SK-N-SH (cell line): Measurements from ENCODE around the gene LEKR1. TPM values are rescaled to one million over a fixed set of nuclear protein-coding genes. Genes with fewer than 3 reads are reported as not detected.

Source experiments
- CTCF ChIA-PET: fragments of 300-600, 350-600 bp; formaldehyde crosslinking; extraction: SDS; loops from one replicate; lab custom pipeline; 2021; lab: Yijun Ruan, JAX
- POLR2A ChIA-PET: fragments of 350-600 bp; sonication (Branson Sonifier 250); formaldehyde crosslinking; extraction: SDS; loops from one replicate; lab custom pipeline; 2020; ENCODE audit warnings: antibody characterized with exemption, inconsistent platforms; lab: Yijun Ruan, JAX
- DNase-seq: peaks from one replicate; pipeline ENCODE4 v3.0.0; 2012
- H2AFZ ChIP-seq: fragments of 200-600 bp; sonication (generic); 2 replicates; pipeline ENCODE4 v1.8.1; 2016; ENCODE audit warnings: antibody characterized with exemption, mild to moderate bottlenecking, low read depth
- H3F3A ChIP-seq: fragments of 200-600 bp; sonication (generic); replicated peaks from 2 replicates; pipeline ENCODE3; 2016; ENCODE audit warnings: antibody characterized with exemption, mild to moderate bottlenecking; ENCODE audit not compliant: insufficient read depth
- H3K27ac ChIP-seq, 2 experiments: fragments of 200-500 bp in 1 of 2; fragments of 200-600 bp in 1 of 2; sonication (Bioruptor generic) in 1 of 2; sonication (generic), shearing (Covaris generic) in 1 of 2; 2 replicates each; pipeline versions ENCODE4 v1.5.1 to v1.6.1; 2014 to 2016; ENCODE audit warnings: low read depth in 2 of 2, inconsistent platforms in 1 of 2, low read length in 1 of 2, mild to moderate bottlenecking in 1 of 2, mixed read lengths in 1 of 2
- H3K27me3 ChIP-seq: fragments of 200-600 bp; sonication (generic), shearing (Covaris generic); 2 replicates; pipeline ENCODE4 v1.6.1; 2016; ENCODE audit warnings: mixed run types; ENCODE audit not compliant: insufficient read depth
- H3K36me3 ChIP-seq, 2 experiments: fragments of 200-500 bp in 1 of 2; fragments of 200-600 bp in 1 of 2; sonication (Bioruptor generic) in 1 of 2; sonication (generic) in 1 of 2; replicated peaks in 1 of 2; 2 replicates each; pipeline versions ENCODE3 to v1.5.1; 2014 to 2016; ENCODE audit warnings: low read length in 1 of 2, mild to moderate bottlenecking in 1 of 2; ENCODE audit not compliant: insufficient read depth in 2 of 2, control insufficient read depth in 1 of 2
- H3K4me1 ChIP-seq, 2 experiments: fragments of 200-500 bp in 1 of 2; fragments of 200-600 bp in 1 of 2; sonication (Bioruptor generic) in 1 of 2; sonication (generic), shearing (Covaris generic) in 1 of 2; 2 replicates each; pipeline versions ENCODE4 v1.5.1 to v1.6.1; 2014 to 2016; ENCODE audit warnings: low read depth in 1 of 2, low read length in 1 of 2, mixed run types in 1 of 2; ENCODE audit not compliant: insufficient read depth in 2 of 2, control insufficient read depth in 1 of 2
- H3K4me2 ChIP-seq: fragments of 200-600 bp; sonication (generic), shearing (Covaris generic); 2 replicates; pipeline ENCODE4 v1.6.1; 2017; ENCODE audit warnings: mixed run types
- H3K4me3 ChIP-seq, 2 experiments: fragments of 200-500 bp in 1 of 2; fragments of 200-600 bp in 1 of 2; sonication (Bioruptor generic) in 1 of 2; sonication (generic), shearing (Covaris generic) in 1 of 2; 2 replicates each; pipeline versions ENCODE4 v1.5.1 to v1.8.1; 2014 to 2016; ENCODE audit warnings: low read depth in 2 of 2, inconsistent platforms in 1 of 2, low read length in 1 of 2, mild to moderate bottlenecking in 1 of 2, mixed read lengths in 1 of 2, moderate library complexity in 1 of 2
- H3K79me2 ChIP-seq: fragments of 200-600 bp; sonication (generic); 2 replicates; pipeline ENCODE4 v1.8.1; 2017; ENCODE audit warnings: mild to moderate bottlenecking; ENCODE audit not compliant: insufficient read depth
- H3K9ac ChIP-seq: fragments of 200-600 bp; sonication (generic); 2 replicates; pipeline ENCODE4 v1.6.1; 2017; ENCODE audit warnings: mixed run types
- H3K9me2 ChIP-seq: fragments of 200-600 bp; sonication (generic); 2 replicates; pipeline ENCODE4 v1.6.1; 2017; ENCODE audit warnings: mixed run types
- H3K9me3 ChIP-seq: fragments of 200-600 bp; sonication (generic); 2 replicates; pipeline ENCODE4 v1.6.1; 2017; ENCODE audit warnings: mixed run types, mild to moderate bottlenecking, moderate library complexity
- H4K20me1 ChIP-seq: fragments of 200-600 bp; sonication (generic); 2 replicates; pipeline ENCODE4 v1.6.1; 2017; ENCODE audit warnings: mild to moderate bottlenecking, mixed run types; ENCODE audit not compliant: insufficient read depth
- CHD2 ChIP-seq: fragments of 150-350 bp; IDR thresholded peaks from 2 replicates; pipeline ENCODE4 v1.6.1; 2018; ENCODE audit warnings: low read length; ENCODE audit not compliant: partially characterized antibody
- CTCF ChIP-seq: fragments of 200-600 bp; sonication (generic); IDR thresholded peaks from 2 replicates; pipeline ENCODE4 v1.6.1; 2017; ENCODE audit warnings: antibody characterized with exemption, mild to moderate bottlenecking, moderate library complexity
- ELF1 ChIP-seq: IDR thresholded peaks from 2 replicates; pipeline ENCODE4 v1.4.0; 2012
- FOSL2 ChIP-seq: IDR thresholded peaks from 2 replicates; pipeline ENCODE4 v1.4.0; 2012; ENCODE audit warnings: low read depth, mild to moderate bottlenecking, moderate library complexity, borderline replicate concordance
- FOXJ3 ChIP-seq: sonication (generic); formaldehyde crosslinking; IDR thresholded peaks from 2 replicates; pipeline ENCODE4 v1.5.1; 2020; ENCODE audit warnings: mild to moderate bottlenecking, missing genetic modification reagents
- GABPA ChIP-seq: IDR thresholded peaks from 2 replicates; pipeline ENCODE4 v1.4.0; 2012; ENCODE audit warnings: low read depth, mild to moderate bottlenecking
- GATA2 ChIP-seq: sonication (generic); formaldehyde crosslinking; IDR thresholded peaks from 2 replicates; pipeline ENCODE4 v1.5.0; 2020; ENCODE audit warnings: mild to moderate bottlenecking, missing genetic modification reagents
- JUND ChIP-seq: IDR thresholded peaks from 2 replicates; pipeline ENCODE4 v1.4.0; 2012
- NFIC ChIP-seq: IDR thresholded peaks from 2 replicates; pipeline ENCODE4 v1.4.0; 2012; ENCODE audit warnings: borderline replicate concordance
- NRF1 ChIP-seq: IDR thresholded peaks from 2 replicates; pipeline ENCODE4 v1.6.1; 2012; ENCODE audit warnings: low read depth, mild to moderate bottlenecking, low read length
- PBX3 ChIP-seq: IDR thresholded peaks from 2 replicates; pipeline ENCODE4; 2012
- POLR2AphosphoS5 ChIP-seq: IDR thresholded peaks from 2 replicates; pipeline ENCODE4 v1.6.1; 2012; ENCODE audit warnings: low read depth, low read length
- RAD21 ChIP-seq: IDR thresholded peaks from 2 replicates; pipeline ENCODE4 v1.6.1; 2012; ENCODE audit warnings: mild to moderate bottlenecking, low read length
- RFX5 ChIP-seq: IDR thresholded peaks from 2 replicates; pipeline ENCODE4 v1.6.1; 2012; ENCODE audit warnings: mild to moderate bottlenecking, improper control_type of control experiment, low read length
- RXRA ChIP-seq: IDR thresholded peaks from 2 replicates; pipeline ENCODE4 v1.4.0; 2012; ENCODE audit warnings: low read depth, mild to moderate bottlenecking, borderline replicate concordance
- SMC3 ChIP-seq: IDR thresholded peaks from 2 replicates; pipeline ENCODE4 v1.6.1; 2012; ENCODE audit warnings: low read depth, low read length, improper control_type of control experiment
- TAF1 ChIP-seq: IDR thresholded peaks from 2 replicates; pipeline ENCODE4 v1.6.1; 2012; ENCODE audit warnings: low read depth, mild to moderate bottlenecking, low read length, moderate library complexity, borderline replicate concordance
- USF1 ChIP-seq: IDR thresholded peaks from 2 replicates; pipeline ENCODE4 v1.4.0; 2012; ENCODE audit warnings: low read depth, borderline replicate concordance
- WGBS: methylation state at CpG from one replicate; pipeline ENCODE4 v1.1.6; 2017; ENCODE audit warnings: low lambda C conversion rate; 5-methylcytosine and 5-hydroxymethylcytosine counted together
- polyA plus RNA-seq, 3 experiments: library from polyadenylated mRNA; depleted of rRNA; stranded (reverse); fragments of >200 nt; gene quantifications; 2 replicates each; pipeline ENCODE4 v1.2.3, GENCODE V29; 2012
- TF ChIP-seq, protein P1 (sequence below): IDR thresholded peaks from 2 replicates; pipeline ENCODE4 v1.4.0; 2012; ENCODE audit warnings: low read depth, borderline replicate concordance
- TF ChIP-seq, protein P2 (sequence below): IDR thresholded peaks from 2 replicates; pipeline ENCODE4 v1.4.0; 2012; ENCODE audit warnings: low read depth

Gene LEKR1
- polyA plus RNA-seq, 1 of the 3 experiments (the other 2 are of a cell fraction) = 0.30 TPM

DNA sequence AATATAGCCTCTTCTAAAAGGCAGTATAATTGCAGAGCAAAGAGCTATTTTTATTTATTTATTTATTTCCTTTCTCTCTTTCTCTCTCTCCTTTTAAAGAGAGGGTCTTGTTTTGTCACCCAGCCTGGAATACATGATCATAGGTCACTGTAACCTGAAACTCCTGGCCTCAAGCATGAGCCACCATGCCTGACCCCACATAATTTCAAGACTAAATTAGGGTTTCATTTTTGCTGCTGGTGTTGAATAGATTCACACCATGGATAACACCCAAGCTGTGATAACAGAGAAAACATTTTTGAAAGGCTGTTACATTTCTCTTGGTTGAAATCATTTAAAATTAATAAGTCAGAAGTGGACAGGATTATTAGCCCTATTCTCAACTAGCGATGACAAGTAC, 131.6 kb downstream of the LEKR1 start:
- no peaks in the 10 kb centered on the region for H3F3A ChIP-seq
- no peaks in the 10 kb centered on the region for H3K36me3 ChIP-seq
- H3K4me3 ChIP-seq = no peak overlapping the region
- ChIA-PET CTCF (no interaction called here), POLR2A (no interaction called here)
- no peaks in the 10 kb centered on the region for H4K20me1 ChIP-seq
- no peak overlapping the region for H3K4me2 ChIP-seq
- no peaks in the 10 kb centered on the region for H3K4me1 ChIP-seq
- H3K27ac ChIP-seq = no peak overlapping the region
- no peak overlapping the region for H2AFZ ChIP-seq
- no peaks in the 10 kb centered on the region for H3K79me2 ChIP-seq
- WGBS = 87% methylated on average over 1 of the region's 1 CpG
- no peaks in the 10 kb centered on the region for H3K27me3 ChIP-seq
- H3K9ac ChIP-seq = no peak overlapping the region
- DNase-seq = no peak
- no peak for TF ChIP-seq SMC3
- no peak for TF ChIP-seq RFX5
- no peak for TF ChIP-seq POLR2AphosphoS5
- no peak for TF ChIP-seq RAD21
- no peak for TF ChIP-seq GABPA
- no peak for TF ChIP-seq USF1
- TF ChIP-seq PBX3 = no peak
- TF ChIP-seq FOXJ3 (CRISPR knock-in tag) = no peak
- H3K9me2 ChIP-seq = no peaks in the 10 kb centered on the region
- H3K9me3 ChIP-seq = no peaks in the 10 kb centered on the region

GRCh38 chr3:156963096-156963495, 136.9 kb downstream of the LEKR1 start:
- no peak overlapping the region for H3K27ac ChIP-seq
- H2AFZ ChIP-seq = no peak overlapping the region
- H3K4me1 ChIP-seq = no peaks in the 10 kb centered on the region
- CTCF ChIA-PET = interaction anchor here (1.9 to 2.5 kb wide), 2 partner anchors 11 to 22 kb away, joined by 4 to 6 read pairs; no protein-coding TSS in a partner anchor
- no peaks in the 10 kb centered on the region for H4K20me1 ChIP-seq
- H3K27me3 ChIP-seq = no peaks in the 10 kb centered on the region
- H3K36me3 ChIP-seq = no peaks in the 10 kb centered on the region
- POLR2A ChIA-PET = no interaction called here
- H3K9ac ChIP-seq = no peak overlapping the region
- DNase-seq = no peak
- no peaks in the 10 kb centered on the region for H3K9me2 ChIP-seq
- no peak overlapping the region for H3K4me3 ChIP-seq
- TF ChIP-seq PBX3 = no peak
- TF ChIP-seq, protein P1, sequence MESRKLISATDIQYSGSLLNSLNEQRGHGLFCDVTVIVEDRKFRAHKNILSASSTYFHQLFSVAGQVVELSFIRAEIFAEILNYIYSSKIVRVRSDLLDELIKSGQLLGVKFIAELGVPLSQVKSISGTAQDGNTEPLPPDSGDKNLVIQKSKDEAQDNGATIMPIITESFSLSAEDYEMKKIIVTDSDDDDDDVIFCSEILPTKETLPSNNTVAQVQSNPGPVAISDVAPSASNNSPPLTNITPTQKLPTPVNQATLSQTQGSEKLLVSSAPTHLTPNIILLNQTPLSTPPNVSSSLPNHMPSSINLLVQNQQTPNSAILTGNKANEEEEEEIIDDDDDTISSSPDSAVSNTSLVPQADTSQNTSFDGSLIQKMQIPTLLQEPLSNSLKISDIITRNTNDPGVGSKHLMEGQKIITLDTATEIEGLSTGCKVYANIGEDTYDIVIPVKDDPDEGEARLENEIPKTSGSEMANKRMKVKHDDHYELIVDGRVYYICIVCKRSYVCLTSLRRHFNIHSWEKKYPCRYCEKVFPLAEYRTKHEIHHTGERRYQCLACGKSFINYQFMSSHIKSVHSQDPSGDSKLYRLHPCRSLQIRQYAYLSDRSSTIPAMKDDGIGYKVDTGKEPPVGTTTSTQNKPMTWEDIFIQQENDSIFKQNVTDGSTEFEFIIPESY = no peak
- no peak for TF ChIP-seq FOSL2
- no peak for TF ChIP-seq FOXJ3 (CRISPR knock-in tag)
- TF ChIP-seq CHD2 = no peak
- no peak for TF ChIP-seq RXRA
- TF ChIP-seq, protein P2, sequence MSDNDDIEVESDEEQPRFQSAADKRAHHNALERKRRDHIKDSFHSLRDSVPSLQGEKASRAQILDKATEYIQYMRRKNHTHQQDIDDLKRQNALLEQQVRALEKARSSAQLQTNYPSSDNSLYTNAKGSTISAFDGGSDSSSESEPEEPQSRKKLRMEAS = no peak
- no peak for TF ChIP-seq JUND
- TF ChIP-seq NFIC = no peak
- no peak for TF ChIP-seq CTCF
- no peak for TF ChIP-seq RAD21
- no peak for TF ChIP-seq ELF1
- TF ChIP-seq TAF1 = no peak
- no peak for TF ChIP-seq NRF1
- TF ChIP-seq GATA2 (CRISPR knock-in tag) = no peak
- TF ChIP-seq, all 33 proteins: peak for 0
- Histone ChIP-seq H3F3A (no peaks in the 10 kb centered on the region), H3K4me2 (no peak overlapping the region), H3K9me3 (no peaks in the 10 kb centered on the region), H3K79me2 (no peaks in the 10 kb centered on the region)
- WGBS = 60% methylated on average over 3 of the region's 3 CpGs
